GM12801 (cell line): ENCODE results near the gene FAM229B.

Experiments used
- TF ChIP-seq, protein P1 (sequence below): IDR thresholded peaks from one replicate; pipeline ENCODE4 v1.5.1; 2011; ENCODE audit warnings: control low read depth; ENCODE audit not compliant: insufficient read length; ENCODE audit errors: extremely low read depth

FAM229B gene

DNA sequence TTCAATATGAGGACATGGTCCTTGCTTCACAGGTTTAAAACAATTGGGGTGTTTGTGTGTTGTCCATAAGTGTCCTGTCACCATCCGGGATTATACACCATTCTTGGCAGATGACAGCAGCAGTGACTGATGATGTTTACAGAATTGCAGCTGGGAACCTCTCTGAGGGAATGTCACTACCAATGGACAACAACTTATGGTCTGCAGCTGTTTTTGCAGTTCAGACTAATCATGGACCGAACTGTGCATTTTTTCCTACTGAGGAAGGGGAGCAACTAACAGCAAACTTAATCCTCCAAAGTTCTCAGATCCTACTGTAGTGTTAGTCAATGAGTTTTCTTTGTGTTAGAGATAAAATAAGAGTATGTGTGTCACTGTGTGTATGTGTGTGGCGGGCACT, 26.0 kb downstream of the FAM229B start:
- TF ChIP-seq, protein P1, sequence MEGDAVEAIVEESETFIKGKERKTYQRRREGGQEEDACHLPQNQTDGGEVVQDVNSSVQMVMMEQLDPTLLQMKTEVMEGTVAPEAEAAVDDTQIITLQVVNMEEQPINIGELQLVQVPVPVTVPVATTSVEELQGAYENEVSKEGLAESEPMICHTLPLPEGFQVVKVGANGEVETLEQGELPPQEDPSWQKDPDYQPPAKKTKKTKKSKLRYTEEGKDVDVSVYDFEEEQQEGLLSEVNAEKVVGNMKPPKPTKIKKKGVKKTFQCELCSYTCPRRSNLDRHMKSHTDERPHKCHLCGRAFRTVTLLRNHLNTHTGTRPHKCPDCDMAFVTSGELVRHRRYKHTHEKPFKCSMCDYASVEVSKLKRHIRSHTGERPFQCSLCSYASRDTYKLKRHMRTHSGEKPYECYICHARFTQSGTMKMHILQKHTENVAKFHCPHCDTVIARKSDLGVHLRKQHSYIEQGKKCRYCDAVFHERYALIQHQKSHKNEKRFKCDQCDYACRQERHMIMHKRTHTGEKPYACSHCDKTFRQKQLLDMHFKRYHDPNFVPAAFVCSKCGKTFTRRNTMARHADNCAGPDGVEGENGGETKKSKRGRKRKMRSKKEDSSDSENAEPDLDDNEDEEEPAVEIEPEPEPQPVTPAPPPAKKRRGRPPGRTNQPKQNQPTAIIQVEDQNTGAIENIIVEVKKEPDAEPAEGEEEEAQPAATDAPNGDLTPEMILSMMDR: no peak

DNA sequence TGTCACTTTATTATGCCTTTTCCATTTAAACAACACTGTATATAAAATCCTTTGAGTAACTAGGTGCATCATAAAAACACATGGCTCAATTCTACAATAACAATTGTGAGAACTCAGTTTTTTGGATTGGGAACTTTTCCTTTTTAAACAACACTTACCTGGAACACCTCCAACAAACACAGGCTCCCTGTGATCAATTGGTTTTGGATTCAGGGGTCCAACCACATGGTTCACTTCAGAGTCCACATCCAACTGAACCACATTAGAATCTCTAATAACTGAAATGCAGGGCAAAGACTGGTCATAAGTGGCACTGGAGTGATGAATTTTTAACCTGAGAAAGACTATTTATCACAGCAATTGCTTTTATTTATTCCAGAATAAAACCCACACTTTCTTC, 26.5 kb downstream of the FAM229B start:
- TF ChIP-seq, protein P1: no peak

DNA sequence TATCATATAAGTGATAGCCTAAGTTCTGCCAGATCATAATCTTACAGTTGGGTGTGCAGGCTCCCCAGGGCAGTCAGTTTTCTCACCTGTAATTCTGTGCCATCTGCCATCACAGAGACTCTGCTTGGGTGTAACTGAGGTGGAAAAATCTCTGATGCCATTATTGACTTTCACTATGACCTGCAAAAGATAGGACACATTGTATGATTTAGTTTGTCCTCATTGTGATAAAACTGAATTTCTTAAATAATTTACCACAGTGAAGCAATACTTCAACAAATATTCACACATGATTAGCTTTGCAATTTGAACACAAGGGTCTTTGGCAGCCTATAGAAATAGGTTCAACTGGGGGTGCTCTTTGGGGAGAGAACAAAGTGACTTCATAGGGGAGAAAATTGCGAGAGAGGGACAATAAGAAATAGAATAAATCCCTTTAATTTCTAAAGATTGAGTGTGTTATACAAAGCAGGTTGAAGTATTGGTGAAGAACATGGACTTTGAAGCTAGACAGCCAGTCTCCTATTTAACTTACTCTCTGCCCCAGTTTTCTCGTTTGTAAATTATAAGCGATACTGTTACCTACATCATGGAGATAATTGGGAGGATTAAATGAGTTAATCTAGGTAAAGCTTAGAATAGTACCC, 27.3 kb downstream of the FAM229B start:
- TF ChIP-seq, protein P1: no peak

DNA sequence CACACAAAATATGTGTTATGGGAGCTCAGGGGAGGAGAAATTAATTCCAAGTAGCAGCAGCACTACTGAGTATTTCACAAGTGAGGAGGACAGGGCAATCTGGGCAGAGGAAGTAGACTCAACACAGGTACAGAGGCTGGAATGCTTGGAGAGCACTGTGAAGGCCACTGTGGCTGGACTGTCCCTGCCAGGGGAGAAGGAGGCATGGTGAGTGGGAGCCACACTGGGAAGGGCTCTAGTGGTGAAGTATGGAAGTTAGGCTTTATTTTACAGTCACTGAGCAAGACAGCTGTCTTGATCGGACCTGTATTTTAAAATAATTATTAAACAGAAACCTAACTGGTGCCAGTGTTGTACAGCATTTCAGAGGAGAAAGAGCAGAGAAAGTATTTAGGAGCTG, 28.8 kb downstream of the FAM229B start:
- TF ChIP-seq, protein P1: no peak

DNA sequence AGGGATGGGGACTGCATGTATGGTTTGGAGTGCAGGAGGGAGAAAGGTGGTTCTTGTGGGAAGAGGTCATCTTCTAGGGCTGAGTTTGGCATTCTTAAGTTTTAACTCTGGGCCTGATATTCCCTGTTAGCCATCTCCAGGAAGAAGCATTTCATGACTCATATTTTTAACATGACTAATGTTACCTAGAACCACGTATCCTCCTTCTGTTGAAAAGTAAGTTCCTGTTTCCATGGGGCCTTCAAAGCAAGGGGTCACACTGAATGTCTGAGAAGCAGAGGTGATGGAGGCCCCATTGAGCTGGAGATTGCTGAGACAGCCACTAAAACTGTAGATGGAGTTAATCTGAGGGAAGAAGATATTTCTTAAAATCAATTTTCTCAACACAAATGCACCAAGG, 30.2 kb downstream of the FAM229B start:
- TF ChIP-seq, protein P1: no peak

DNA sequence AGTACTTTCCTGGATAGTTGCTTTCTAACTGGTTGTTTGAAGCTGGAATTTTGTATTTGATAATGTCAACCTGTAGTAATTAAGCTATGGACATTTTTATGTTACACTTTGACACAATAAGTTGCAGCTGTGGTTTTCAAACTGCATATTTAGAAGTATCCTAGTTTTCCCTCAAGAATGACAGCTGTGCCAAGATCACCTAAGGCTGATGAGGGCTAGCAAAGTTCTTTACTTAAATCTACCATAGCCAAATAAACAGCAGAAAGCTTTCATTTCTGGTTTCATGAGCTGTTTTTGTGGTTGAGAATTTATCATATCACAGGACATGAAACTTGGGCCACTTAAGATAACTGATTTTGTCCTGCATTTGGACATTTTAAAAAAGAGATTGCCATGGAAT, 30.6 kb downstream of the FAM229B start:
- TF ChIP-seq, protein P1: no peak

DNA sequence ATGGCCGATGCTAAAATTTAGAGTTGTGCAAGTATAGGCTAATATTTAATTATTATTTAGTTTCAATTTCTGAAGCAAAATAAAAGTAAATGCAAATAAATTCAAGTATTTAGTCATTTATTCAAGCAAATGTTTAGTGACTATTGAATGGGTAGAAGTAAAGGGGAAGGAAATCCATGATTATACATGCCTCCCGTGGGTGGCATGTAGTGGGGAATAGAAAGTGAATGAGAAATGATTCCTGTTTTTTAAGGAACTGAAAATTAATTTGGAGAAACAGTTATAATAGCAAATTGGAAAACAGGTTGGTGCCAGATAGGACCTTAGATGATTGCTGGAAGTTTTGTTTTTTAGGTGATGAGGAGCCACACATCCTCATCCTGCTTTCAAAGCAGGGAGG, 35.4 kb downstream of the FAM229B start:
- TF ChIP-seq, protein P1: no peak
